ENCODE results near the gene SDF4.

- TF ChIP-seq CTCF (tag by site-specific recombination; IDR thresholded peaks at IDR 0.05), result no peak
- TF ChIP-seq PRDM2 (tag by site-specific recombination; IDR thresholded peaks at IDR 0.05; ENCODE audit: borderline replicate concordance), result no peak
Observed at GRCh38 chr1:1232208-1232795, 501 bp upstream of the SDF4 start, which contains the start of gene B3GALT6.
